Fibroblast of lung (primary cell): ENCODE results near the gene HDAC4. TPM values are rescaled to one million over a fixed set of nuclear protein-coding genes. Genes with fewer than 3 reads are reported as not detected.

Experiments
- DNase-seq, 2 donors: peaks; one replicate each; pipeline versions ENCODE4 v3.0.0 to v3.0.0-alpha.2; 2010; ENCODE audit warnings: low read depth in 2 of 2
- H2AFZ ChIP-seq: 2 replicates; pipeline ENCODE4 v1.5.1; 2012; ENCODE audit warnings: low read length, control low read depth, inconsistent platforms
- H3K27ac ChIP-seq: 2 replicates; pipeline ENCODE4 v1.5.1; 2011; ENCODE audit warnings: low read length, control low read depth; ENCODE audit not compliant: insufficient read depth
- H3K27me3 ChIP-seq: 2 replicates; pipeline ENCODE4 v1.5.1; 2011; ENCODE audit warnings: mild to moderate bottlenecking, low read length; ENCODE audit not compliant: control insufficient read depth, insufficient read depth
- H3K36me3 ChIP-seq: 2 replicates; pipeline ENCODE4 v1.5.1; 2011; ENCODE audit warnings: low read length; ENCODE audit not compliant: control insufficient read depth, insufficient read depth
- H3K4me1 ChIP-seq: 2 replicates; pipeline ENCODE4 v1.5.1; 2011; ENCODE audit warnings: low read length; ENCODE audit not compliant: control insufficient read depth, insufficient read depth; ENCODE audit errors: extremely low read depth
- H3K4me2 ChIP-seq: 2 replicates; pipeline ENCODE4 v1.5.1; 2011; ENCODE audit warnings: low read length, control low read depth; ENCODE audit not compliant: insufficient read depth; ENCODE audit errors: extremely low read depth
- H3K4me3 ChIP-seq, 4 experiments: fragments of 200-600 bp in 1 of 4; sonication (generic) in 1 of 4; replicated peaks in 1 of 4; 2 replicates each; pipeline ENCODE4 v1.5.1; 2011 to 2016; ENCODE audit warnings: low read length in 4 of 4, low read depth in 3 of 4, mild to moderate bottlenecking in 3 of 4, control low read depth in 2 of 4, inconsistent platforms in 1 of 4, mixed read lengths in 1 of 4; ENCODE audit not compliant: insufficient read depth in 1 of 4; ENCODE audit errors: control extremely low read depth in 1 of 4
- H3K79me2 ChIP-seq: 2 replicates; pipeline ENCODE4 v1.5.1; 2012; ENCODE audit warnings: mild to moderate bottlenecking, low read length, inconsistent platforms; ENCODE audit not compliant: control insufficient read depth, insufficient read depth
- H3K9ac ChIP-seq: 2 replicates; pipeline ENCODE4 v1.5.1; 2011; ENCODE audit warnings: mild to moderate bottlenecking, low read length, control low read depth; ENCODE audit not compliant: insufficient read depth
- H3K9me3 ChIP-seq: 2 replicates; pipeline ENCODE4 v1.5.1; 2012; ENCODE audit warnings: low read depth, low read length; ENCODE audit not compliant: control insufficient read depth, insufficient read depth
- H4K20me1 ChIP-seq: 2 replicates; pipeline ENCODE4 v1.5.1; 2011; ENCODE audit warnings: low read length; ENCODE audit not compliant: control insufficient read depth, insufficient read depth; ENCODE audit errors: extremely low read depth
- CTCF ChIP-seq, 2 donors: IDR thresholded peaks in 1 of 2; conservative IDR thresholded peaks in 1 of 2; 1 replicate in 1 of 2; 2 replicates in 1 of 2; pipeline ENCODE4 v1.5.1; 2011 to 2012; ENCODE audit warnings: low read length in 2 of 2, control low read depth in 1 of 2, inconsistent platforms in 1 of 2, low read depth in 1 of 2, mild to moderate bottlenecking in 1 of 2
- EZH2 ChIP-seq: IDR thresholded peaks from 2 replicates; pipeline ENCODE4 v1.5.1; 2012; ENCODE audit warnings: low read length, control low read depth, mild to moderate bottlenecking; ENCODE audit errors: missing control alignments
- polyA plus RNA-seq, 2 donors: library from polyadenylated mRNA; depleted of rRNA in 1 of 2; stranded (reverse) in 1 of 2; unstranded in 1 of 2; fragments of >200 nt; gene quantifications; 2 replicates each; pipeline ENCODE4 v1.2.1, GENCODE V29; 2011 to 2012; ENCODE audit warnings: missing spikeins in 1 of 2
- total RNA-seq: library from RNA; depleted of rRNA; stranded (reverse); fragments of >200 nt; gene quantifications from 2 replicates; pipeline ENCODE4 v1.2.1, GENCODE V29; 2014

HDAC4 gene
- total and polyA plus RNA-seq, 2 donors (not counting 1 experiment from before 2014, with no cell fraction given): 7.4 to 19.8 TPM

DNA sequence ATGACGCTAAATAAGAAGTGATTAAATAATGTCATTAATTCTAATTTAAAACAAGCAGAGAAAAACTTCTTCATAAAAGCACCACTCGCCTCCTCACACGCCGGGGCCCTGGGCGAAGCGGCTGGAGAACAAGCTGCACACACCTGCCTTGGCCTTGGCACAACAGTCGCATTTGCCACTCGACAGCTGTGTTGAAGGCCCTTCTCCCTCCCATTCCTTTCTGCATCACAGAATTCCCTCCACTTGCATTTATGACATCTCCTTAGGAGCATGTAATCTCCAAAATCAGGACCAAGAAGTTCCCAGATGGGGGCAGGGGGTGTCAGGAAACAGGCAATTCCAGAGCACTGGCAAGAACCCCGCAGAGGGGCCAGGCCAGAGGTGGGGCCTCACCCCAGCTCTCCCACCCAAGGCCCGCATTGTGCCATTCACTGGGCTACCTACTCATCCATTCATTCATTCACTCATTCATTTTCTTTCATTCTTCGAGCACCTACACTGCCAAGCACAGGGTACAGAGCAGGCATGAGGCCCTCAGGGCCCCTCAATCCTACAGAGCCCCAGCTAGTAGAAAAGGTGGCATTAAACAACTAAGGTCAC lies 6.4 kb downstream of the HDAC4 start:
- Histone ChIP-seq H3K4me2 (no peak overlapping the region), H2AFZ (no peak overlapping the region), H3K79me2 (peaks cover 26% of the 10 kb centered on the region), H3K4me3 (no peak overlapping the region), H3K36me3 (no peaks in the 10 kb centered on the region), H3K4me1 (peaks cover 5% of the 10 kb centered on the region), H3K27me3 (no peaks in the 10 kb centered on the region), H3K27ac (no peak overlapping the region), H4K20me1 (no peaks in the 10 kb centered on the region), H3K9ac (no peak overlapping the region), H3K9me3 (no peaks in the 10 kb centered on the region)
- TF ChIP-seq CTCF (conservative IDR thresholded peaks at IDR 0.05 in 1 of 2, IDR thresholded peaks at IDR 0.05 in 1 of 2; ENCODE audit: low read depth in 1 of 2, low read length in 2 of 2) (no peak), EZH2 (no peak)
- DNase-seq: no peak

DNA sequence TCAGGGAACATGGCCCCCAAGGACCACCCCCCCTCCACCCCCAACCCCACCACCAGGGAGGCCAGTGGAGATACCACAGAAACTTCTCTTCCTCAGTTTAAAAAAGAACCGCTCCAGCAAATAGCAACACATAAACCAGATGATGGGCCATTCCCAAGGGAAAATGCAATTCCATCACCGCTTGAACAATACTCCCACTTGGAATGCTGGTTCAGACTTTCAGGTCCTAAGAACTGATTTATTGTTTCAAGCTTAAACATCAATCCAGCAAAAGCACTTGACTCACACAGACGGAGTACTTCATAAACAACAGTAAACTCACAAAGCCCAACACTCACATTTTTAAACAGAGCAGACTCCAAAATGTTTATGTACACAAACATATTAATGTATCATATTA lies 6.9 kb downstream of the HDAC4 start:
- peaks cover 24% of the 10 kb centered on the region for H3K79me2 ChIP-seq
- H3K9me3 ChIP-seq: no peaks in the 10 kb centered on the region
- H3K4me3 ChIP-seq: no peak overlapping the region
- H3K4me2 ChIP-seq: no peak overlapping the region
- H2AFZ ChIP-seq: no peak overlapping the region
- H3K4me1 ChIP-seq: peaks cover 4% of the 10 kb centered on the region
- no peaks in the 10 kb centered on the region for H4K20me1 ChIP-seq
- no peak overlapping the region for H3K27ac ChIP-seq
- no peaks in the 10 kb centered on the region for H3K27me3 ChIP-seq
- H3K36me3 ChIP-seq: no peaks in the 10 kb centered on the region
- no peak for TF ChIP-seq EZH2
- TF ChIP-seq CTCF (conservative IDR thresholded peaks at IDR 0.05 in 1 of 2, IDR thresholded peaks at IDR 0.05 in 1 of 2; ENCODE audit: low read depth in 1 of 2, low read length in 2 of 2): no peak
- H3K9ac ChIP-seq: no peak overlapping the region
- DNase-seq: peak in 1 of 2 donors; percentile 39

DNA sequence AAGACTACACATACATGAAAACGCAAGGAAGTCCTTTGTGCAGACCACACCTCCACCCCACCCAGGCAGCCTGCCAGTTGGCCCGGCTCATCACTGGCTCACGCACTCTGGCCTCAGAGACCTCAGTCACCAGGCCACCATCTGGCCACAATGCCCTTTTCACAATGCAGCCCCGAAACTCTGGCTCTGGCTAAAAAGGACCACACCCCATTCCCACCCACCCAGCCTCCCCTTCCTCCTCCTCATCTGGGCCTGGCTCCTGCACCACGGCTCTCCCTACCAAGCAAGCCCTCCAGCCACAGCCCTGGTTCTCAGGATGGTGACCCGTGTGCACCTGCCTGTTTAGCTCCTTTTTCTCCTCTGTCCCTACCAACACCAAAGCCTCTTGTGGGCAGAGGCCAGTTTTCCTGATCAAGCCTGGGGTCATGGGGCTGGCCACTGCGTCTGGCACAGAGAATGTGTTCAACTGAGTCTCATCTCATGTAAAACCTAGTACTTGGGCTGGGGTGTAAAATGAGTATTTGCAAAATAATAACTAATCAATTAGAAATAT lies 7.4 kb downstream of the HDAC4 start:
- no peak overlapping the region for H3K4me3 ChIP-seq
- no peaks in the 10 kb centered on the region for H4K20me1 ChIP-seq
- no peaks in the 10 kb centered on the region for H3K9me3 ChIP-seq
- no peak overlapping the region for H2AFZ ChIP-seq
- no peak overlapping the region for H3K9ac ChIP-seq
- no peak overlapping the region for H3K4me2 ChIP-seq
- peaks cover 20% of the 10 kb centered on the region for H3K79me2 ChIP-seq
- TF ChIP-seq CTCF (conservative IDR thresholded peaks at IDR 0.05 in 1 of 2, IDR thresholded peaks at IDR 0.05 in 1 of 2; ENCODE audit: low read depth in 1 of 2, low read length in 2 of 2) (no peak), EZH2 (no peak)
- H3K27me3 ChIP-seq: no peaks in the 10 kb centered on the region
- H3K36me3 ChIP-seq: no peaks in the 10 kb centered on the region
- H3K4me1 ChIP-seq: peaks cover 4% of the 10 kb centered on the region
- H3K27ac ChIP-seq: no peak overlapping the region
- peak in 1 of 2 donors; percentile 46 for DNase-seq
